ENCODE results near the gene PNN. TPM values are rescaled to one million over a fixed set of nuclear protein-coding genes. Genes with fewer than 3 reads are reported as not detected.
"Not testable (repeated sequence)": the region's sequence is repeated elsewhere in the genome, so short reads cannot be mapped to it uniquely, and the experiment has no call there.

Gene PNN
- polyA plus RNA-seq, 1 donor from 2014 or later: 89.4 TPM

DNA sequence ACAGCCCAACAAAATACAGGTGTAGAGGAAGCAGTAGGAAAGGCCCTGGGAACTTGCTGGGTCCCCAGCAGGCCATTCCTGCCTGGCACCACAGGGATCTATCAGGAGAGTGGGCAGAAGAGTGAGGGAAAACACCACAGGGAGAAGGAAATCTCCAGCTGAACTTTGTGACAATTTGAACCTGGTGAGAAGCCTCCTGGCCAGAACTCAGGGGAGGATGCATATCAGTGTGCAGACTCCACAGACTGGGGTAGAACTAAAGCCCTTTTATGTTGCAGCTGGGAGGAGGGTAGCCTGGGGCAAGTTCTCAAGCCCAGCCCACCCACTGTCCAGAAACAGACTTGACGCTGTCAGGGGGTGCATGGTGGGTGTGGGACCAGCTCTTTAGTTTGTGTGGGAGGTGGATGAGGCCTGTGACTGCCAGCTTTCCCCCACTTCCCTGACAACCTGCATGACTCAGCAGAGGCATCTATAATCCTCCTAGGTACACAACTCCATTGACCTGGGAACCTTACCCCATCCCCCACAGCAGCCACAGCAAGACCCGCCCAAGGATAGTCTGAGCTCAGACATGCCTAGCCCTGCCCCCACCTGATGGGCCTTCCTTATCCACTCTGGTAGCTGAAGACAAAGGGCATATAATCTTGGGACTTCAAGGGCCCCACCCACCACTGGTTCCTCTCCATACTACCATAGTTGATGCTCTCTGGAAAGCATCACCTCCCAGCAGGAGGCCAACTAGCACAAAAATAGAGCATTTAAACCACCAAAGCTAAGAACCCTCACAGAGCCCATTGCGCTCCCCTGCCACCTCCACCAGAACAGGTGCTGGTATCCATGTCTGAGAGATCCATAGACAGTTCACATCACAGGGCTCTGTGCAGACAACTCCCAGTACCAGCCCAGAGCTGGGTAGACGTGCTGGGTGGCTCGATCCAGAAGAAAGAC is 28.9 kb downstream of the PNN start:
- Histone ChIP-seq H3K36me3 (ENCODE audit: insufficient read depth, low read length) (no peaks in the 10 kb centered on the region), H3K27ac (ENCODE audit: low read length) (no peak overlapping the region), H3F3A (ENCODE audit: insufficient read depth, low read length, poor library complexity, severe bottlenecking) (no peaks in the 10 kb centered on the region), H3K9ac (ENCODE audit: low read length) (no peak overlapping the region), H3K4me3 (ENCODE audit: low read length) (no peak overlapping the region), H3K9me2 (ENCODE audit: insufficient read depth, low read length) (no peaks in the 10 kb centered on the region), H3K4me2 (ENCODE audit: low read length) (no peak overlapping the region), H2AFZ (ENCODE audit: low read depth, low read length) (no peak overlapping the region), H4K20me1 (ENCODE audit: insufficient read depth) (no peaks in the 10 kb centered on the region), H3K27me3 (ENCODE audit: insufficient read depth, low read depth, low read length) (no peaks in the 10 kb centered on the region), H3K9me3 (ENCODE audit: low read length) (no peaks in the 10 kb centered on the region), H3K79me2 (replicated peaks; ENCODE audit: insufficient read depth, low read length) (no peaks in the 10 kb centered on the region)
- TF ChIP-seq MXI1 (conservative IDR thresholded peaks at IDR 0.05; ENCODE audit: poor library complexity, severe bottlenecking) (no peak), CTCF (IDR thresholded peaks at IDR 0.05; ENCODE audit: poor library complexity, severe bottlenecking) (no peak), SMC3 (conservative IDR thresholded peaks at IDR 0.05; ENCODE audit: poor library complexity) (no peak)

DNA sequence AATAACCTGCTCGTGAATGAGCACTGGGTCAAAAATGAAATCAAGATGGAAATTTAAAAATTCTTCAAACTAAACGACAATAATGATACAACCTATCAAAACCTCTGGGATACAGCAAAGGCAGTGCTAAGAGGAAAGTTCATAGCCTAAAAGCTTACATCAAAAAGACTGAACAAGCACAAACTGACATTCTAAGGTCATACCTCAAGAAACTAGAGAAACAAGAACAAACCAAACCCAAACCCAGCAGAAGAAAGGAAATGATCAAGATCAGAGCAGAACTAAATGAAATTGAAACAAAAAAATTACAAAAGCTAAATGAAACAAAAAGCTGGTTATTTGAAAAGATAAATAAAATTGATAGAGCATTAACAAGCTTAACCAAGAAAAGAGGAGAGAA is 32.4 kb downstream of the PNN start:
- H3K36me3 ChIP-seq (ENCODE audit: insufficient read depth, low read length); H3K9me3 ChIP-seq (ENCODE audit: low read length); H3K4me3 ChIP-seq (ENCODE audit: low read length); H3K9ac ChIP-seq (ENCODE audit: low read length); H3F3A ChIP-seq (ENCODE audit: insufficient read depth, low read length, poor library complexity, severe bottlenecking); H2AFZ ChIP-seq (ENCODE audit: low read depth, low read length); H3K79me2 ChIP-seq (replicated peaks; ENCODE audit: insufficient read depth, low read length); H4K20me1 ChIP-seq (ENCODE audit: insufficient read depth); H3K9me2 ChIP-seq (ENCODE audit: insufficient read depth, low read length); H3K4me2 ChIP-seq (ENCODE audit: low read length); H3K27ac ChIP-seq (ENCODE audit: low read length); H3K27me3 ChIP-seq (ENCODE audit: insufficient read depth, low read depth, low read length): not testable (repeated sequence)

GRCh38 chr14:39211109-39211741 is 36.2 kb downstream of the PNN start:
- H3K27me3 ChIP-seq (ENCODE audit: insufficient read depth, low read depth, low read length): no peaks in the 10 kb centered on the region
- H4K20me1 ChIP-seq (ENCODE audit: insufficient read depth): no peaks in the 10 kb centered on the region
- no peaks in the 10 kb centered on the region for H3F3A ChIP-seq (ENCODE audit: insufficient read depth, low read length, poor library complexity, severe bottlenecking)
- no peak overlapping the region for H3K27ac ChIP-seq (ENCODE audit: low read length)
- no peak overlapping the region for H3K4me2 ChIP-seq (ENCODE audit: low read length)
- H3K4me3 ChIP-seq (ENCODE audit: low read length): no peak overlapping the region
- no peak overlapping the region for H3K9ac ChIP-seq (ENCODE audit: low read length)
- no peaks in the 10 kb centered on the region for H3K9me3 ChIP-seq (ENCODE audit: low read length)
- no peaks in the 10 kb centered on the region for H3K36me3 ChIP-seq (ENCODE audit: insufficient read depth, low read length)
- no peak overlapping the region for H2AFZ ChIP-seq (ENCODE audit: low read depth, low read length)
- no peaks in the 10 kb centered on the region for H3K79me2 ChIP-seq (replicated peaks; ENCODE audit: insufficient read depth, low read length)
- no peaks in the 10 kb centered on the region for H3K9me2 ChIP-seq (ENCODE audit: insufficient read depth, low read length)
- TF ChIP-seq TAF1 (IDR thresholded peaks at IDR 0.05; ENCODE audit: low read depth): no peak
- no peak for TF ChIP-seq POLR2AphosphoS5 (IDR thresholded peaks at IDR 0.05)
- TF ChIP-seq, protein P1, sequence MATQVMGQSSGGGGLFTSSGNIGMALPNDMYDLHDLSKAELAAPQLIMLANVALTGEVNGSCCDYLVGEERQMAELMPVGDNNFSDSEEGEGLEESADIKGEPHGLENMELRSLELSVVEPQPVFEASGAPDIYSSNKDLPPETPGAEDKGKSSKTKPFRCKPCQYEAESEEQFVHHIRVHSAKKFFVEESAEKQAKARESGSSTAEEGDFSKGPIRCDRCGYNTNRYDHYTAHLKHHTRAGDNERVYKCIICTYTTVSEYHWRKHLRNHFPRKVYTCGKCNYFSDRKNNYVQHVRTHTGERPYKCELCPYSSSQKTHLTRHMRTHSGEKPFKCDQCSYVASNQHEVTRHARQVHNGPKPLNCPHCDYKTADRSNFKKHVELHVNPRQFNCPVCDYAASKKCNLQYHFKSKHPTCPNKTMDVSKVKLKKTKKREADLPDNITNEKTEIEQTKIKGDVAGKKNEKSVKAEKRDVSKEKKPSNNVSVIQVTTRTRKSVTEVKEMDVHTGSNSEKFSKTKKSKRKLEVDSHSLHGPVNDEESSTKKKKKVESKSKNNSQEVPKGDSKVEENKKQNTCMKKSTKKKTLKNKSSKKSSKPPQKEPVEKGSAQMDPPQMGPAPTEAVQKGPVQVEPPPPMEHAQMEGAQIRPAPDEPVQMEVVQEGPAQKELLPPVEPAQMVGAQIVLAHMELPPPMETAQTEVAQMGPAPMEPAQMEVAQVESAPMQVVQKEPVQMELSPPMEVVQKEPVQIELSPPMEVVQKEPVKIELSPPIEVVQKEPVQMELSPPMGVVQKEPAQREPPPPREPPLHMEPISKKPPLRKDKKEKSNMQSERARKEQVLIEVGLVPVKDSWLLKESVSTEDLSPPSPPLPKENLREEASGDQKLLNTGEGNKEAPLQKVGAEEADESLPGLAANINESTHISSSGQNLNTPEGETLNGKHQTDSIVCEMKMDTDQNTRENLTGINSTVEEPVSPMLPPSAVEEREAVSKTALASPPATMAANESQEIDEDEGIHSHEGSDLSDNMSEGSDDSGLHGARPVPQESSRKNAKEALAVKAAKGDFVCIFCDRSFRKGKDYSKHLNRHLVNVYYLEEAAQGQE (IDR thresholded peaks at IDR 0.05; ENCODE audit: borderline replicate concordance): no peak
- TF ChIP-seq EZH2 (IDR thresholded peaks at IDR 0.05; ENCODE audit: borderline replicate concordance, insufficient read depth, low read length, poor library complexity, severe bottlenecking): no peak
- TF ChIP-seq CTCF (IDR thresholded peaks at IDR 0.05; ENCODE audit: poor library complexity, severe bottlenecking): no peak
- no peak for TF ChIP-seq EP300 (conservative IDR thresholded peaks at IDR 0.05; ENCODE audit: poor library complexity, severe bottlenecking)
- TF ChIP-seq RAD21 (conservative IDR thresholded peaks at IDR 0.05): no peak
- no peak for TF ChIP-seq SMC3 (conservative IDR thresholded peaks at IDR 0.05; ENCODE audit: poor library complexity)

Measured in neural cell (in vitro differentiated cells).